Thyroid gland (tissue), 4 donors: Measurements from ENCODE around the gene RPTOR. TPM values are rescaled to one million over a fixed set of nuclear protein-coding genes. Genes with fewer than 3 reads are reported as not detected.

ENCODE experiments used
- DNase-seq, 2 donors: peaks; one replicate each; pipeline ENCODE4 v3.0.0-alpha.2; 2019
- H3K27ac ChIP-seq, 3 donors: fragments of 200-600 bp; sonication (generic); 1 replicate in 2 of 3; 2 replicates in 1 of 3; pipeline ENCODE4 v1.5.1; 2016 to 2019; ENCODE audit warnings: mild to moderate bottlenecking in 1 of 3, moderate library complexity in 1 of 3
- H3K27me3 ChIP-seq: fragments of 200-600 bp; sonication (generic); one replicate; pipeline ENCODE4 v1.5.1; 2019
- H3K36me3 ChIP-seq, 2 donors: fragments of 200-600 bp; sonication (generic); one replicate each; pipeline ENCODE4 v1.5.1; 2016 to 2019
- H3K4me1 ChIP-seq, 2 donors: fragments of 200-600 bp; sonication (generic); one replicate each; pipeline ENCODE4 v1.5.1; 2017 to 2019
- H3K4me3 ChIP-seq, 3 donors: fragments of 200-600 bp; sonication (generic); replicated peaks in 1 of 3; 1 replicate in 2 of 3; 2 replicates in 1 of 3; pipeline ENCODE4 v1.5.1; 2016; ENCODE audit warnings: mild to moderate bottlenecking in 1 of 3
- H3K9me3 ChIP-seq: fragments of 200-600 bp; sonication (generic); one replicate; pipeline ENCODE4 v1.5.1; 2017
- POLR2A ChIP-seq, 2 donors: fragments of 450-650 bp; IDR thresholded peaks; one replicate each; pipeline ENCODE4 v1.6.1; 2017; ENCODE audit warnings: antibody characterized with exemption in 2 of 2, mild to moderate bottlenecking in 2 of 2, moderate library complexity in 1 of 2
- WGBS, 2 donors: methylation state at CpG; one replicate each; pipeline ENCODE4 v1.1.5; 2017; 5-methylcytosine and 5-hydroxymethylcytosine counted together
- intact Hi-C: fragments of 100-400 bp; cut with DNase I; formaldehyde crosslinking; loops from one replicate; pipeline ENCODE4 v1.15.1; 2023
- total RNA-seq, 4 donors: library from RNA; depleted of rRNA; stranded (reverse); fragments of >200 nt; gene quantifications; one replicate each; pipeline ENCODE4 v1.2.3, GENCODE V29; 2016
- TF ChIP-seq, protein P1 (sequence below), 6 experiments: fragments of 200-600 bp in 3 of 6; fragments of 450-650 bp in 3 of 6; sonication (generic) in 3 of 6; IDR thresholded peaks; one replicate each; pipeline ENCODE4 v1.5.1; 2016 to 2019; ENCODE audit warnings: antibody characterized with exemption in 6 of 6, mild to moderate bottlenecking in 2 of 6, inconsistent platforms in 1 of 6, moderate library complexity in 1 of 6

The RPTOR gene
- total RNA-seq, 4 donors from 2014 or later: 24.2 to 58.1 (median 34.5) TPM

DNA sequence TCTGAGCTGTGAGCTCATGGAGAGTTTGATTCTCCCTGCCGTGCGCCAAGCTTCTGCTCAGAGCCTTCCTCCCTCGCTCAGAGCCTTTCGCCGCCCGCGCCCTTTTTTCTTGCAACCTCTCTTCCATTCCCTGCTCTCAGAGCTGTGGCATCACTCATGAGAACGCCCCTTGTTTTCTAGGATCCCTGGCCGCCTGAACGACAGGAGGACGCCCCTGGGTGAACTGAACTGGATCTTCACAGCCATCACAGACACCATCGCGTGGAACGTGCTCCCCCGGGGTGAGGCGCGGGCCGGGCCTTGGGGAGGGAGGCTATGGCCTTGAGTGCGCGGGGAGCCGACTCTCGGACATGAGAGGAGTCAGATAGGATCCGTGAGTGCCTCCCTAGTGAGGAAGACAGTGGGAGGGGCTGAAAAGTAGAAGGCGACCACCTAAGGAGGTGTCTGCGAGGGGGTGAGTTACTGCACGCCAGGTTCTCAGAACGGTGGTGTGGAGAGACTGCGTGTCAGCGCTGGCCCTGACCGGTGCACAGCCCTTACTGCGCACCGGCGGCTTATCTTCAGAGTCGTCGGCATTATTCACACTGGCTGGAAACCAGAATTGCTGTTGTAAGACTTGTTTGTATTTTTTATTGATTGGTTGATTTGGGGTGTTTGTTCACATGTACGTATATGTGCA, 277.5 kb downstream of the RPTOR start:
- Histone ChIP-seq H3K4me1 (peaks cover 4 to 10% of the 10 kb centered on the region in 2 donors), H3K27me3 (no peaks in the 10 kb centered on the region), H3K9me3 (no peaks in the 10 kb centered on the region), H3K4me3 (no peak overlapping the region), H3K36me3 (peaks cover 0 to 6% of the 10 kb centered on the region in 2 donors), H3K27ac (no peak overlapping the region)
- WGBS, 2 donors: 96 to 98% methylated on average over 36 of the region's 36 CpGs
- DNase-seq: no peak
- intact Hi-C loops: no loop called here
- no peak for TF ChIP-seq POLR2A (IDR thresholded peaks at IDR 0.05)
- TF ChIP-seq, protein P1, sequence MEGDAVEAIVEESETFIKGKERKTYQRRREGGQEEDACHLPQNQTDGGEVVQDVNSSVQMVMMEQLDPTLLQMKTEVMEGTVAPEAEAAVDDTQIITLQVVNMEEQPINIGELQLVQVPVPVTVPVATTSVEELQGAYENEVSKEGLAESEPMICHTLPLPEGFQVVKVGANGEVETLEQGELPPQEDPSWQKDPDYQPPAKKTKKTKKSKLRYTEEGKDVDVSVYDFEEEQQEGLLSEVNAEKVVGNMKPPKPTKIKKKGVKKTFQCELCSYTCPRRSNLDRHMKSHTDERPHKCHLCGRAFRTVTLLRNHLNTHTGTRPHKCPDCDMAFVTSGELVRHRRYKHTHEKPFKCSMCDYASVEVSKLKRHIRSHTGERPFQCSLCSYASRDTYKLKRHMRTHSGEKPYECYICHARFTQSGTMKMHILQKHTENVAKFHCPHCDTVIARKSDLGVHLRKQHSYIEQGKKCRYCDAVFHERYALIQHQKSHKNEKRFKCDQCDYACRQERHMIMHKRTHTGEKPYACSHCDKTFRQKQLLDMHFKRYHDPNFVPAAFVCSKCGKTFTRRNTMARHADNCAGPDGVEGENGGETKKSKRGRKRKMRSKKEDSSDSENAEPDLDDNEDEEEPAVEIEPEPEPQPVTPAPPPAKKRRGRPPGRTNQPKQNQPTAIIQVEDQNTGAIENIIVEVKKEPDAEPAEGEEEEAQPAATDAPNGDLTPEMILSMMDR (IDR thresholded peaks at IDR 0.05): no peak

DNA sequence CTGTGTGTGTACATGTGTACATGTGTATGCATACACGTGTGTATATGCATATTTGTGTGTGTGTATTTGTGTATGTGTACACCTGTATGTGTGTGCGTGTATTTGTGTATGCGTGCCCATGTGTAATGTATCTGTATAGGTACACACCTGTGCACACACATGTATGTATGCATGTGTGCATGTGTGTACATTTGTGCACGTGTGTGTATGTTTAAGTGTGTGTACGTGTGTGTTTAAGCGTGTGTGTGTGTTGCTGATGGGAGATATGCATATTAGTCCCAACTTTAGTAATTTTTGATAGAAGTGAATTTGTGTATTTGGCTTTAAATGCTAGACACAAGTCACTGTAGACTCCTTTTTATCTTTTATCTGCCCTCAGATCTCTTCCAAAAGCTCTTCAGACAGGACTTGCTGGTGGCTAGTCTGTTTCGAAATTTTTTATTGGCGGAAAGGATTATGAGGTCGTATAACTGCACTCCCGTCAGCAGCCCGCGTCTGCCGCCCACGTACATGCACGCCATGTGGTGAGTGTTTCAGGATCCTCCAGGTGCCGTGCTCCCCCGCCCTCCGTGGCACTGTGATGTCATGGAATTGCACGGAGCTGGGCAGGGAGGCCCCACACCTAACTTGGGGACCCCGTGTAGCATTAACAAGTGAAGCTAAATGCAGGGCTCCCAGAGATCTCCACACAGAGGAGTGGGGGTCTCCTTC, 278.2 kb downstream of the RPTOR start:
- intact Hi-C loops: no loop called here
- Histone ChIP-seq H3K27me3 (no peaks in the 10 kb centered on the region), H3K4me3 (no peak overlapping the region), H3K36me3 (peaks cover 0 to 6% of the 10 kb centered on the region in 2 donors), H3K27ac (no peak overlapping the region), H3K9me3 (no peaks in the 10 kb centered on the region), H3K4me1 (peaks cover 4 to 10% of the 10 kb centered on the region in 2 donors)
- 90 to 91% methylated on average over 19 to 20 of the region's 20 CpGs for WGBS, 2 donors
- no peak for DNase-seq
- TF ChIP-seq POLR2A (IDR thresholded peaks at IDR 0.05): no peak
- TF ChIP-seq, protein P1 (IDR thresholded peaks at IDR 0.05): no peak

DNA sequence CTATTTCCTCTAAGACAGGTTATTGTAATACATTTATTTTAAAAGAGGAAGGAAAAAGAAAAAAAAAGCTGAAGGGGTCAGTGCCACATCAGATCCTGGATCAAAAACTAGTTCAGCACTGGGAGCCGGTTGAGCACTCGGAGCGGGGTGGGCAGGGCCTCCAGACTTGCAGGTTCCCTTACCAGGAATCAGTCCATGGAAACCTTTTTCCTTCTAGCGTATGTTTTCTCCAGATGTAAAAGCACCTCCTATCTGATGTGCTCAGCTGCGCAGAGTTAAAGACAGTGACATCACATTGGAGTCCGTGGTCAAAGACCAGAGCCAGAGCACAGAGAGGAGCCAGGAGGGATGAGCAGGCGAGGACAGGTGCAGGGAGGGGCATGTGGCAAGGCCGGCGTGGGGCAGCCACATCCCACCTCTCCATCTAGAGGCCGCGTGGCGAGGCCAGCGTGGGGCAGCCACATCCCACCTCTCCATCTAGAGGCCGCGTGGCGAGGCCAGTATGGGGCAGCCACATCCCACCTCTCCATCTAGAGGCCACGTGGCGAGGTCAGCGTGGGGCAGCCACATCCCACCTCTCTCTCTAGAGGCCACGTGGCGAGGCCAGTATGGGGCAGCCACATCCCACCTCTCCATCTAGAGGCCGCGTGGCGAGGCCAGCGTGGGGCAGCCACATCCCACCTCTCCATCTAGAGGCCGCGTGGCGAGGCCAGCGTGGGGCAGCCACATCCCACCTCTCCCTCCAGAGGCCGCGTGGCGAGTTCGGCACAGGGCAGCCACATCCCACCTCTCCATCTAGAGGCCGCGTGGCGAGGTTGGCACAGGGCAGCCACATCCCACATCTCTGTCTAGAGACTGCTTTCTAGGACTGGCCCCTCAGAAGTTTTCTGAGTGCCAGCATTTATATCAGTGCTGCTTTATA, 280.2 kb downstream of the RPTOR start:
- DNase-seq: no peak
- TF ChIP-seq, protein P1 (IDR thresholded peaks at IDR 0.05): no peak
- TF ChIP-seq POLR2A (IDR thresholded peaks at IDR 0.05): no peak
- Histone ChIP-seq H3K4me3 (no peak overlapping the region), H3K9me3 (no peaks in the 10 kb centered on the region), H3K27ac (no peak overlapping the region), H3K4me1 (peaks cover 0 to 6% of the 10 kb centered on the region in 2 donors), H3K36me3 (peaks cover 0 to 6% of the 10 kb centered on the region in 2 donors), H3K27me3 (no peaks in the 10 kb centered on the region)
- WGBS, 2 donors: 92 to 94% methylated on average over 32 to 34 of the region's 36 CpGs
- intact Hi-C loops: no loop called here

DNA sequence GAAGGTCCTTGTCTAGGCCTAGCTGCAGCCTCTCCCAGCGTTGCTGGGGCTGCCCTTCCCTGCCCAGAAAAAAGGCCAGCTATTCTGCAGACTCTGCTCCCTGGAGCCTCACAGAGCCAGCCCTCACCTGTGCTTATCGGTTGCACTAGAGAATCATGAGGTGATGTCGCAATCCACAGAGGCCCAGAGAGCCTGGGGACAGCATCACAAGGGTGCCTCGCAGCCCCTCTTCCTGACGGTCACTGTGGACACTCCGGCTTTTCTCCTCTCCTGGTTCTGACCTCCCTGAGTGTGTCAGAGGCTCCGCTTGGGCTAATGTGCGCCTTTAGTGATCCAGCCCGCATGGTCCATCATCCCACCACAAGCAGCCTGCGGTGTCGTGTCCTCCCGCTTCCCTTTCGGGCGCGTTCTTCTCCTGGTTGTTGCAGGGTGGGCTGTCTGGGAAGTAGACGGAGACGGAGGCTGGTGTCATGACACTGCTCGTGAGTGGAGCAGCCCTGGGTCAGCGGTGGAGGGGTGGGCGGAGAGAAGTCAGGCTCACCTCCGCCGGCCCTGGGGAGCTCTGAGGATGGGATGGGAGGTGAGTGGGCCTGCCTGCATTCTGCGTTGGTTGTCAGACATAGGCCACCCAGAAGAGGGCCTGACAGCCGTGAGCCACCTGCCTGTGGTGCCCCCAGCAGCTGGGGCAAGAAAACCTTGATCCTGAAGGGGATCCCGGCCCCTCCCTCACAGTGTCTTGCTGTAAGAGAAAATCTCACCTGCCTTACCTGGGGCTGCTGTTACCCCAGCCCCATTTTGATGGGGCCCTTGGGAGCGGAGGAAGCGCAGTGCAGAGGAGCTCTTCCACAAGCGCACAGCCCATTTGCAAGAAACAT, 281.1 kb downstream of the RPTOR start:
- Histone ChIP-seq H3K4me3 (no peak overlapping the region), H3K9me3 (no peaks in the 10 kb centered on the region), H3K4me1 (peaks cover 0 to 5% of the 10 kb centered on the region in 2 donors), H3K27ac (no peak overlapping the region), H3K27me3 (no peaks in the 10 kb centered on the region), H3K36me3 (peaks cover 0 to 6% of the 10 kb centered on the region in 2 donors)
- DNase-seq: no peak
- intact Hi-C loops: no loop called here
- 92% methylated on average over 26 to 27 of the region's 28 CpGs for WGBS, 2 donors
- no peak for TF ChIP-seq POLR2A (IDR thresholded peaks at IDR 0.05)
- TF ChIP-seq, protein P1 (IDR thresholded peaks at IDR 0.05): no peak
